A549 treated with ZK216348 at 1 μM for 4 hours (cell line): ENCODE measurements around the gene CSTF2. TPM values are rescaled to one million over a fixed set of nuclear protein-coding genes. Genes with fewer than 3 reads are reported as not detected.

Experiments
- total RNA-seq: library from RNA; stranded (reverse); fragments of 200-300 nt; extraction: Qiagen RNA extraction; gene quantifications from 5 replicates; pipeline ENCODE4 v1.2.3, GENCODE V29; 2022; ENCODE audit warnings: low read depth

Gene CSTF2
- 30.7 to 32.2 TPM (median 31.9 TPM) in 5 replicates for total RNA-seq

GRCh38 chrX:100819837-100820666, at the start of gene CSTF2:
TSS of gene CSTF2 (plus strand) at chrX:100820391. CDS start at chrX:100820417, 26 bp downstream.

GRCh38 chrX:100874325-100874724, 54.1 kb downstream of the CSTF2 start, which contains the start of gene NOX1:
TSS of gene NOX1 (minus strand) at chrX:100874359. CDS start at chrX:100874139, 220 bp downstream.

Other genes starting within 250 kb of the CSTF2 start
- gene TNMD, start 235.5 kb upstream of the CSTF2 start, total RNA-seq, result not detected in 5 replicates
- 32.1 to 46.5 TPM (median 38.3 TPM) in 5 replicates for gene TSPAN6, start 183.6 kb upstream of the CSTF2 start, total RNA-seq
- gene SRPX2, start 176.2 kb upstream of the CSTF2 start, total RNA-seq, result 2.4 to 5.3 TPM (median 3.3 TPM) in 5 replicates
- 1.6 to 3.6 TPM (median 2.8 TPM) in 5 replicates for gene SYTL4, start 88.3 kb upstream of the CSTF2 start, total RNA-seq
- 0.11 to 0.20 TPM in 2 of 5 replicates, not detected in the others for gene NOX1, start 54.0 kb downstream of the CSTF2 start, total RNA-seq
- 0.12 to 0.72 TPM (median 0.45 TPM) in 5 replicates for gene XKRX, start 108.5 kb downstream of the CSTF2 start, total RNA-seq
- 0.18 to 0.33 TPM (median 0.24 TPM) in 4 of 5 replicates, not detected in the other for gene ARL13A, start 149.3 kb downstream of the CSTF2 start, total RNA-seq
- gene TRMT2B, start 231.7 kb downstream of the CSTF2 start, total RNA-seq, result 13.1 to 15.7 TPM (median 15.4 TPM) in 5 replicates